HG03159 (cell line): ENCODE data around the gene TFDP1.
"Not testable (repeated sequence)": the region's sequence is repeated elsewhere in the genome, so short reads cannot be mapped to it uniquely, and the experiment has no call there.

Source experiments
- ATAC-seq: cut with Tn5 transposase; IDR thresholded peaks from one replicate; pipeline ENCODE4 v1.9.1; 2021; ENCODE audit warnings: mild to moderate bottlenecking, moderate library complexity; ENCODE audit not compliant: unreplicated experiment

Gene TFDP1

DNA sequence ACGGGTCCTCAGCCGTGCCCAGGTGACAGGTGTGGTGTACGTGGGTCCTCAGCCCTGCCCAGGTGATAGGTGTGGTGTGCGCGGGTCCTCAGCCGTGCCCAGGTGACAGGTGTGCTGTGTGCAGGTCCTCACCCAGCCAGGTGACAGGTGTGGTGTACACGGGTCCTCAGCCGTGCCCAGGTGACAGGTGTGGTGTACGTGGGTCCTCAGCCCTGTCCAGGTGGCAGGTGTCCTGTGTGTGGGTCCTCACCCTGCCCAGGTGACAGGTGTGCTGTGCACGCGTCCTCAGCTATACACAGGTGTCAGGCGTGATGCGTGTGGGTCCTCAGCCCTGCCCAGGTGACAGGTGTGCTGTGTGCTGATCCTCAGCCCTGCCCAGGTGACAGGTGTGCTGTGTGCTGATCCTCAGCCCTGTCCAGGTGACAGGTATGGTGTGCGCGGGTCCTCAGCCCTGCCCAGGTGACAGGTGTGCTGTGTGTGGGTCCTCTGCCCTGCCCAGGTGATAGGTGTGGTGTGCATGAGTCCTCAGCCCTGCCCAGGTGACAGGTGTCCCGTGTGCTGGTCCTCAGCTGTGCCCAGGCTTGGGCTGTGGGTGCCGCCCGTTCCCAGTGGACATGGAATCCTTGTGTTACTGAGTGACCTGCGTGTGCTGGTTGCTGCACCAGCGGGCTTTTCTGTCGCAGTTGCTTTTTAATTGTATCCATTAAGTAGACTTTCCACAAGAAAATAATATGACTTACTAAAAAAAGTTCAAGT is 9.7 kb downstream of the TFDP1 start:
- not testable (repeated sequence) for ATAC-seq

- ATAC-seq, result no peak
These were observed 10.6 kb downstream of the TFDP1 start for GRCh38 chr13:113595131-113595530.

DNA sequence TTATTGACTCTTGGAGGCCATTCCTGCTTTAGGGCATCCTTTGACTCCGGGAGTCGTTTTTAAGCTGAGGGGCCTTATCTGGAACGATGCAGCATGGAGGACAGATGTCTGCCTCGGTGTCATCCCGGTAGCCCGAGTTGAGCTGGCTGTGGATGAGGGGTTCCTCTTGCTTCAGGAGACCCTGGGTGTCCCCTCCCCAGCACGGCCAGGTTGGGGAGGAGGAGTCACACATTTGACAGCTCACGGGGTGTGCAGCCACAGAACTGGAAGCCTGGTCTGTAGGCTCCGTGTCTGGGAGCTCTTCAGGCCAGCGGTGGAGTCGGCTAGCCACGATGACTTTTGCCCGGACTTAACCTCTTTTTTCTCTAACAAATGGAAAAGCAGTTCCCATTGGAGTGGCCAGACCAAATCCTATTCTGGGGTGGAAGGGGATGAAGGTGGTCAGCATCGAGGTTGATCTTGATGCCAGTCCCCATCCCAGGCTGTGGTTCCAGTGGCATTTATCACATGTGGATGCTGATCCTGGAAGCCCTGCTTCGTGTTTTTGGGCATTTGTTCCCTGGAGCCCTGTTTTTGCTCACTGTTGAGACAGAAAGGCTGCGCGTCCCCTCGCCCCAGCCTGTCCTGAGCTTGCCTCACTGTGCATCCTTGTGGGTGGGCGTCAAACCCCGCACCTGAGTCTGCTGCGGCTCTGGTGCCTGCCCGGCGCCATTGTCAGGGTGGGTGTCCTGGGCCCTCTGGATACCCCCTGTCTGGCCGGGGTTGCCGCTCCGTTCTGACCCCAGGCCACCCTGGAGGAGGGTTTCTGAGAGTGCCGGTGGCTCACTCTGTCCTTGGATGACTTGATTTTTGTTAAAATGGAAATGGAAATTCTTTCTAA is 12.0 kb downstream of the TFDP1 start:
- no peak for ATAC-seq

GRCh38 chr13:113597391-113598080 is 13.0 kb downstream of the TFDP1 start:
- ATAC-seq, result no peak

- ATAC-seq, result no peak
These were observed 13.5 kb downstream of the TFDP1 start for GRCh38 chr13:113598081-113598410.

GRCh38 chr13:113598481-113598880 is 13.9 kb downstream of the TFDP1 start:
- ATAC-seq, result no peak

DNA sequence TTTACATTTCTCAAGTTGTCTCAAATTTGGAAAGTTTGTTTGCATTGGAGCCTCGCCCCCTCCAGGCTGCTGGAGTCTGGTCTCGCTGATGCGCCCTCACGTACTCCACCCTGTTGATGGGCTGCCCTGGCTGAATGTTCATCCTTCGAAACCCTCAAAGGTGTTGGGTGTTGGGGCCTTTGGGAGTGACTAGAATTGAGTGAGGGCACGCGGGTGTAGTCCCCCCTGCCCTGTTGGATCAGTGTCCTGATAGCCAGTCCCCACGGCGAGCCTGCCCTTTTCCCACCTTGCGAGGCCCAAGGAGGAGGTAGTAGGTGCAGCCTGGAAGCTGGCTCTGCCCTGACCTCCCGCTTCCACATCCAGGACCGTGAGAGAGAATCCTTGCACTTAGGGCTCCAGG is 14.8 kb downstream of the TFDP1 start:
- no peak for ATAC-seq

DNA sequence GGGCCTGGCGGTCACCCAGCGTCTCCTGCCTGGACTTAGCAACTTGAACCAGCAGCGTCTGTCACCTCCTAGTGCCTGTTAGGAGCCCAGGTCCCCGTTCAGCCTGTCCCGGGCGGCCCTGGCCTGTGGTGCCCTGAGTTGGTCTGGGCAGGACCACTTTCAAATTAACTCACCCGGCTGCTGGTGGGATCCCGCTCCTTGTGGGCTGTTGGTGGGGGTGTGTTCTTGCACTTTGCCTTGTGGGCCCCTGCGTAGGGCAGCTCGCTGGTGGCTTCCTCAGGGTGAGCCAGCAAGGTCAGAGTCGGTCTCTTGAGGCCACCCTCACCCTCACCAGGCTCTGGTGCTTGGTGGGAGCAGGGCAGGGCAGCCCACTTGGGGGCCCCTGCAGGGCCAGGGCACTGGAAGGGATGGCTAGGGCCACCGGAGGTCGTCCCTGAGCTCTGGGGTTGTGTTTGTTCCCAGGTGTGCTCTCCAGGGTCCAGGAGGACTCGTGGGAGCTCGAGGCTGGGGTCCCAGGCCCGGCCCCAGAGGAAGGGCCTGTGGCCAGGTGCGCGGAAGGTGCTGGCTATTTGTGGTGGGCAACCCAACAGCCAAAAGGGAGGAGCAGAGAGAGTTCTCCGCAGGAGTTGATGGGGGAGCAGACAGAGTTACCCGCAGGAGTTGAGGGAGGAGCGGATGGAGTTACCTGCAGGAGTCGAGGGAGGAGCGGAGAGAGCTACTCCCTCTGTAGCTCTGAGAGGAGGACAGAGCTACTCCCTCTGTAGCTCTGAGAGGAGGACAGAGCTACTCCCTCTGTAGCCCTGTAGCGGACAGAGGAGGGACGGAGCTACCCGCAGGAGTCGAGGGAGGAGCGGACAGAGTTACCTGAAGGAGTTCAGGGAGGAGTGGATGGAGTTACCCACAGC is 16.9 kb downstream of the TFDP1 start:
- no peak for ATAC-seq

DNA sequence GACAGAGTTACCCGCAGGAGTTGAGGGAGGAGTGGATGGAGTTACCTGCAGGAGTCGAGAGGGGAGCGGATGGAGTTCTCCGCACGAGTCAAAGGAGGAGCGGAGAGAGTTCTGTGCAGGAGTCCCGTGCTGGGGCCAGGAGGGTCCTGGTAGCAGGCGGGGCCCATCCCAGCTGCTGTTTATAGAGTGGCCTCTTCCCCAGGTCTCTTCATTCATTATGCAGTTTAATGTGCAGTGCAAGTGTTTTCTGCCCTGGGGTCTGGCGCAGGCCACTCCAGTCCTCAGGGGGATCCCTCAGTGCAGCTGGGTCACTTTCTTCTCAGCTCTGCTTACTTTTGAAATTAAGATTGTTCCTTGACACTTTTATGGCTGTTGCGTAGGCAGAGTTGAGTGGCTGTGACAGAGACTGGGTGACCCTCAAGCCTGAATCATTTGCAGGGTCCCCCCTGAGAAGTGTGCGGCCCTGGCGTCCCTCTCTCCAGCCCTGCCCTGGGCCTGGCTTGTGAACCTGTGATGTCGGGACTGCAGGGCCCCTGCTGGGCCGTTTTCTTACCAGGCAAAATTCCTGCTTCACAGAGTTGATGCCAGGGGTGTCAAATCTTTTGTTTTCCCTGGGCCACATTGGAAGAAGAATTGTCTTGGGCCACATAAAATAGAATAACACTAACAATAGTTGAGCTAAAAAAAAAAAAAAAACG is 17.9 kb downstream of the TFDP1 start:
- no peak for ATAC-seq

DNA sequence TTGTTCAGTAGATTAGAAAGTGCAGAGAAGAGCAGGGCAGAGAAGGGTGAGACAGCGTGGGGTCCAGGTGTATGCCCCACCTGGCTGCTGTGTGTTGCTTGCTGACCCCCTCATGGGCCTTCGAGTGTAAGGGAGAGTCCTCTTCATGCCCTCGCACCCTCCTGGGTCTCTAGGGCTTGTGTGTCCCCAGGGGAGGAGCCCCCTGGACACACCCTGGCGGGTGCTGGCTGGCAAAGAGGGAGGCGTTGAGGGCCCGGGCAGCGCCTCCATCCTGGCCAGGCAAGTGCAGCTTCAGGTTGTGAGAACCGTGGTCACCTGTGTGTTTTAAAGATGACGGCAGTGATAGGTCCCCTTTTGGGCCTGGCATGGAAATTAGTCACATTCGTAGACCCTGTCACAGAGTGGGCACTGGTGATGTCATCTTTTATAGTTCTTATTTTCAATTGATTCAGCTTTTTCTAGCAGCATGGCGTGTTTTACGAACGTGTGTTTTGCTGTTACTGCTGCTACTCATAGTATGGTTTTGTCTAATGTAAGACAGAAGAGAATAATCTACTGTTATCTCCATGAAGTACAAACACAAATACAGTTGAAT is 18.7 kb downstream of the TFDP1 start:
- no peak for ATAC-seq

DNA sequence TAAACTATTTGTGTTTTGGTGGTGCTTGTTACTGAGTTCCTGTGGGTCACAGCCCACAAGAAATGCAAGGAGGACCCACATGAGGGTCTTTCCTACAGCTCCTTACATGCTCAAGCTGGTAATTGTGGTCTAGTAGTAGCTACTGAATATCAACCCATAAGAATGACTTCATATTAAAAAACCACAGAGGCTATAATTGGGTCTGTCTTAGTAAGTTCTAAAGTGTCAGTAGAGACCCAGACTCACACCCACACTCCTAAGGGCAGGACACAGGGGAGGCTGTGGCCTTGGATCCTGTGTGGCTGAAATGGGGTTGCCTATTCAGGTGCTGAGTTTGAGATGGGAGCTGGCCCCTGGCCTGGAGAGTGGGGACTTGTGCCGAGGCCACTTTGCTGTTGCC is 19.6 kb downstream of the TFDP1 start:
- no peak for ATAC-seq

- no peak for ATAC-seq
These were observed 20.9 kb downstream of the TFDP1 start for GRCh38 chr13:113605461-113605860.

DNA sequence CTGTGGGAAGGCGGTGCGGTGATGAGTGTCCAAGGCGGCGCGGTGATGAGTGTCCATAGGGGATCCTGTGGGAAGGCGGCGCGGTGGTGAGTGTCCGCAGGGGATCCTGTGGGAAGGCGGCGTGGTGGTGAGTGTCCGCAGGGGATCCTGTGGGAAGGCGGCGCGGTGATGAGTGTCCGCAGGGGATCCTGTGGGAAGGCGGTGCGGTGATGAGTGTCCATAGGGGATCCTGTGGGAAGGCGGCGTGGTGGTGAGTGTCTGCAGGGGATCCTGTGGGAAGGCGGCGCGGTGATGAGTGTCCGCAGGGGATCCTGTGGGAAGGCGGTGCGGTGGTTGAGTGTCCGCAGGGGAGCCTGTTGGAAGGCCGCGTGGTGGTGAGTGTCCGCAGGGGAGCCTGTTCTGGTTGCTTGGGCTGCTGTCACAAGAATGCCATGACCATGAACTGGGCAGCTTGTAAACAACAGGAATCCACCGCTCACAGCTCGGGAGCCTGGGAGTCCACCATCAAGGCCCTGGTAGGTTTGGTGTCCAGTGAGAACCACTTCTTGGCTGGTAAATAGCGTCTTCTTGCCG is 21.4 kb downstream of the TFDP1 start:
- ATAC-seq, result no peak

DNA sequence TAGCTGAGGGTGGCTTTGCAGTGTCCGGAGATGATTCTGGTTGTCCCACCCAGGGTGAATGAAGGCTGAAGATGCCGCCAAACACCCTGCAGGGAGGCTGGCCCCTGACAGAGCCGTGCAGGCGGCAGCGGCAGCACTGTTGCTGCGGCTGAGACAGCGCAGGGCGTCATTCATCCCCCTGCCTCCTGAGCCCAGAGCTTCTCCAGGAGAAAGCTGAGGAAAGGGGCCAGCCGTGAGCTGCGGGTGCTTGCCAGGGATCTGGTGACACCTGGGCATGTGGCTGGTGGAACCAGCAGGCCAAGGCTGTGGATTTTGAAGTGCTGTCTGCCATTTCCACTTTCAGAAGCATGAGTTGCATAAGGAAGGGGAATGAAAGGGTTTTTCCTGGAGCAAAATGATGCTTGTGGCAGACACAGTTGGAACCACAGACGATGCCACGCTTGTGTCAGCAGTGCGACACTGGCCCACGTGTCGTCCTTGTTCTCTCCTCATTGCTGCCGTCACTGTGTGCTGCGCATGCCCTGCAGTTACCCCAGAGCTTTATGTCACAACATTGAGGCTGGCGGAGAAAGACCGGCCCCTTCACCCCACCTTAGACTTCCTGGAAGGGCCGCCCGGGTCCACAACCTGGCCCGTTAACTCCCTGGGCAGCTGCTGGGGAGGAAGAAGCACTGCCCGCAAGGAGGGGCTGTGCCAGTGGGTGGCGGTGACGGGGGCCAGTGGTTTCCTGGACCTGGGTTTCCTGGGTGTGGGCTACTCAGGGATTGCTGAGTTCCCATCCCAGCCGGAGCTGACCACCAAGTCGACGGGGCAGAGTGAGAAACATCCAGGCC is 22.7 kb downstream of the TFDP1 start:
- ATAC-seq, result no peak

- ATAC-seq, result no peak
These were observed 23.5 kb downstream of the TFDP1 start for GRCh38 chr13:113607889-113608635.

DNA sequence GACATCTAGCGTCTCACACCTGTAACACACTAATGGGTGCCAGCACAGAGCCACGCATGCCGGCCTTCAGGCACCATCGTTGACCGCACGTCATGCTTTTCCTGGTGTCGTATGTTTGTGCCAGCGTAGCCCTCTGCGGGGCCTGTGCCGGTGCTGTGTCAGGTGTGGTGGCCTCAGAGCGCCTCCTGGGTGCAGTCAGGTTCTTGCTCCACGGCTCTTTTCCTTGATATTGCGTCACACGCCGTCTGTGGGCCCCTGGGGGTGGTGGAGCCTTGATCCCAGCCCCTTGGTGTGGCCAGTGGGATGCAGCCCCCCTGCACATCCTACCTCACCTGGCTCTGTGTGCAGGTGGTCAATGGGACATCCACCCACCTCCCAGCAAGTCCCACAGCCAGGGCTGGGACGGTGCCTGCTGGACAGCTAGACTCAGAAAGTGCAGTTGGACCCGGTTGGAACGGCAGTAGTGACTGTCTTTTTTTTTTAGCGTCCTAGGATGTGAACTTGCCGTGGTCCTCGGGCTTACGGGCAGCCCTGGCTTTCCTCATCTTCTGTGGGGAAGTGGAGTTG is 24.5 kb downstream of the TFDP1 start:
- no peak for ATAC-seq

DNA sequence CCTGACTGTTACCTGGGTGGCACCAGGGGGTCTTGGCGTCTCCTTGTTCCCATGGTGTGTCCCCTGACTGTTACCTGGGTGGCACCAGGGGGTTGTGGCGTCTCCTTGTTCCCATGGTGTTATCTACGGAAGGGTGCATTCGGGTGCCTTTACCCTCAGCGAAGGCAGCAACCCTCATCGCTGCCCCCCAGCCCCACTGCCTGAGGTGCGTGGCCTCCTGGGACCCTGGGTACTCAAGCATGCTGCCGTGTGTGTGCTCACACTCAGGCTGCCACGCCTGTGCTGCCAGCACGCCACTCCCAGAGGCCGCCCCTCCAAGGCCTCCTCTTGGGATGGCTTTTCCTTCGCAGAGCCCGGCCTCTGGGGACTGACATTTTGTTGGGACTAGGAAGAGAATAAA is 25.1 kb downstream of the TFDP1 start:
- no peak for ATAC-seq
